SIG-M5 (cell line): Measurements from ENCODE around the gene PGR.
"Not testable (repeated sequence)": the region's sequence is repeated elsewhere in the genome, so short reads cannot be mapped to it uniquely, and the experiment has no call there.

Source experiments
- DNase-seq: peaks from one replicate; lab custom pipeline; 2025; lab: John Stamatoyannopoulos, UW

PGR gene

GRCh38 chr11:101063706-101064105, 65.9 kb downstream of the PGR start:
- DNase-seq = no peak

- no peak for DNase-seq
Measured at GRCh38 chr11:101061606-101062005, 68.0 kb downstream of the PGR start.

- no peak for DNase-seq
Measured at GRCh38 chr11:101059331-101059730, 70.3 kb downstream of the PGR start.

GRCh38 chr11:101053492-101053891, 76.1 kb downstream of the PGR start:
- no peak for DNase-seq

- DNase-seq = no peak
Measured at GRCh38 chr11:101051677-101052076, 77.9 kb downstream of the PGR start.

GRCh38 chr11:101049813-101050212, 79.8 kb downstream of the PGR start:
- no peak for DNase-seq

- no peak for DNase-seq
Measured at GRCh38 chr11:101049123-101049522, 80.5 kb downstream of the PGR start.

- DNase-seq = no peak
Measured at GRCh38 chr11:101048479-101048878, 81.1 kb downstream of the PGR start.

GRCh38 chr11:101046947-101047346, 82.7 kb downstream of the PGR start:
- DNase-seq = no peak

GRCh38 chr11:101045415-101045814, 84.2 kb downstream of the PGR start:
- DNase-seq = no peak

- no peak for DNase-seq
Measured at GRCh38 chr11:101043940-101044339, 85.7 kb downstream of the PGR start.

GRCh38 chr11:101035872-101036271, 93.7 kb downstream of the PGR start:
- no peak for DNase-seq

GRCh38 chr11:101034076-101034475, 95.5 kb downstream of the PGR start:
- DNase-seq = no peak

GRCh38 chr11:101032991-101033390, 96.6 kb downstream of the PGR start:
- DNase-seq = no peak

GRCh38 chr11:101031713-101032112, 97.9 kb downstream of the PGR start:
- no peak for DNase-seq

- no peak for DNase-seq
Measured at GRCh38 chr11:101030692-101031091, 98.9 kb downstream of the PGR start.

GRCh38 chr11:101030015-101030414, 99.6 kb downstream of the PGR start:
- no peak for DNase-seq

- no peak for DNase-seq
Measured at GRCh38 chr11:101028644-101029043, 101.0 kb downstream of the PGR start.

GRCh38 chr11:101022256-101022655, 107.4 kb downstream of the PGR start:
- DNase-seq = no peak

GRCh38 chr11:101019870-101020269, 109.7 kb downstream of the PGR start:
- no peak for DNase-seq

- DNase-seq = no peak
Measured at GRCh38 chr11:101014600-101015285, 114.9 kb downstream of the PGR start.

GRCh38 chr11:101013702-101014101, 115.9 kb downstream of the PGR start:
- DNase-seq = not testable (repeated sequence)

GRCh38 chr11:101011881-101012280, 117.7 kb downstream of the PGR start:
- no peak for DNase-seq

GRCh38 chr11:101010899-101011298, 118.7 kb downstream of the PGR start:
- DNase-seq = no peak
